IMR-90 (cell line): ENCODE results near the gene ABHD1. TPM values are rescaled to one million over a fixed set of nuclear protein-coding genes. Genes with fewer than 3 reads are reported as not detected.

Source experiments
- ATAC-seq: fragments of 200-7000 bp; cut with Tn5 transposase; 2 replicates; pipeline ENCODE4 v1.9.1; 2020; ENCODE audit warnings: low read depth, mild to moderate bottlenecking, moderate library complexity
- BruUV-seq: library from RNA; stranded (reverse); fragments of 400-500 nt; replicated peaks from 2 replicates; lab custom pipeline; 2021; lab: Mats Ljungman, UMichigan
- CTCF ChIA-PET: fragments of 300-600 bp; formaldehyde crosslinking; extraction: SDS; loops from one replicate; lab custom pipeline; 2021; ENCODE audit warnings: antibody characterized with exemption; lab: Yijun Ruan, JAX
- POLR2A ChIA-PET: fragments of 300-600 bp; sonication (Branson Sonifier 250); formaldehyde crosslinking; loops from one replicate; lab custom pipeline; 2022; ENCODE audit warnings: antibody characterized with exemption; ENCODE audit not compliant: unreplicated experiment; lab: Charles Lee
- DNase-seq: peaks from one replicate; pipeline ENCODE4 v3.0.0; 2013
- H2AFZ ChIP-seq: replicated peaks from 2 replicates; pipeline ENCODE3; 2013; ENCODE audit warnings: low read length, mild to moderate bottlenecking; ENCODE audit not compliant: poor library complexity
- H2AK5ac ChIP-seq: 2 replicates; pipeline ENCODE4 v1.6.1; 2013; ENCODE audit warnings: low read depth, low read length, inconsistent platforms
- H2AK9ac ChIP-seq: replicated peaks from 2 replicates; pipeline ENCODE3; 2013; ENCODE audit warnings: mild to moderate bottlenecking, low read depth, low read length, moderate library complexity; ENCODE audit not compliant: poor library complexity
- H2BK120ac ChIP-seq: 2 replicates; pipeline ENCODE4 v1.6.1; 2013; ENCODE audit warnings: low read depth, low read length, inconsistent platforms
- H2BK15ac ChIP-seq: 3 replicates; pipeline ENCODE4 v1.6.1; 2013; ENCODE audit warnings: low read depth, low read length, inconsistent platforms
- H2BK20ac ChIP-seq: 2 replicates; pipeline ENCODE4 v1.6.1; 2013; ENCODE audit warnings: low read depth, mild to moderate bottlenecking, inconsistent platforms, low read length, moderate library complexity
- H2BK5ac ChIP-seq: 2 replicates; pipeline ENCODE4 v1.6.1; 2013; ENCODE audit warnings: mild to moderate bottlenecking, low read depth, low read length, inconsistent platforms; ENCODE audit not compliant: poor library complexity, severe bottlenecking
- H3K14ac ChIP-seq: replicated peaks from 2 replicates; pipeline ENCODE4 v1.6.1; 2013; ENCODE audit warnings: low read depth, low read length, inconsistent platforms
- H3K18ac ChIP-seq: 2 replicates; pipeline ENCODE4 v1.6.1; 2013; ENCODE audit warnings: low read depth, low read length, control low read depth
- H3K23ac ChIP-seq: 2 replicates; pipeline ENCODE4 v1.6.1; 2013; ENCODE audit warnings: low read depth, low read length, inconsistent platforms
- H3K27ac ChIP-seq: 2 replicates; pipeline ENCODE4 v1.5.1; 2013; ENCODE audit warnings: mild to moderate bottlenecking, control low read depth, low read length; ENCODE audit not compliant: insufficient read depth
- H3K27me3 ChIP-seq: 2 replicates; pipeline ENCODE4 v1.6.1; 2013; ENCODE audit warnings: low read length; ENCODE audit not compliant: control insufficient read depth, insufficient read depth
- H3K36me3 ChIP-seq: 2 replicates; pipeline ENCODE4 v1.6.1; 2013; ENCODE audit warnings: low read length, mixed read lengths; ENCODE audit not compliant: control insufficient read depth, insufficient read depth
- H3K4ac ChIP-seq: 2 replicates; pipeline ENCODE4 v1.6.1; 2013; ENCODE audit warnings: low read depth, low read length, inconsistent platforms
- H3K4me1 ChIP-seq: 2 replicates; pipeline ENCODE4 v1.6.1; 2013; ENCODE audit warnings: low read length, mixed read lengths; ENCODE audit not compliant: control insufficient read depth, insufficient read depth
- H3K4me2 ChIP-seq: 2 replicates; pipeline ENCODE4 v1.6.1; 2013; ENCODE audit warnings: low read depth, mild to moderate bottlenecking, control low read depth, low read length, moderate library complexity
- H3K4me3 ChIP-seq: 2 replicates; pipeline ENCODE4 v1.5.1; 2013; ENCODE audit warnings: low read depth, mild to moderate bottlenecking, control low read depth, low read length, moderate library complexity; ENCODE audit not compliant: insufficient read depth
- H3K56ac ChIP-seq: 2 replicates; pipeline ENCODE4 v1.6.1; 2013; ENCODE audit warnings: low read length, inconsistent platforms; ENCODE audit not compliant: insufficient read depth; ENCODE audit errors: extremely low read depth
- H3K79me1 ChIP-seq, 2 experiments: 2 replicates each; pipeline ENCODE4 v1.6.1; 2013; ENCODE audit warnings: low read length in 2 of 2, inconsistent platforms in 1 of 2, low read depth in 1 of 2
- H3K9ac ChIP-seq: 2 replicates; pipeline ENCODE4 v1.6.1; 2013; ENCODE audit warnings: low read depth, low read length, control low read depth
- H3K9me1 ChIP-seq: 2 replicates; pipeline ENCODE4 v1.6.1; 2013; ENCODE audit warnings: low read length, inconsistent platforms; ENCODE audit not compliant: insufficient read depth
- H3K9me3 ChIP-seq: 2 replicates; pipeline ENCODE4 v1.6.1; 2013; ENCODE audit warnings: low read length; ENCODE audit not compliant: control insufficient read depth, insufficient read depth
- H4K20me1 ChIP-seq: 2 replicates; pipeline ENCODE4 v1.6.1; 2013; ENCODE audit warnings: low read length, inconsistent platforms; ENCODE audit not compliant: insufficient read depth
- H4K5ac ChIP-seq: 2 replicates; pipeline ENCODE4 v1.6.1; 2013; ENCODE audit warnings: mild to moderate bottlenecking, low read depth, low read length, control low read depth
- H4K8ac ChIP-seq, 2 experiments: 2 replicates each; pipeline ENCODE4 v1.6.1; 2013; ENCODE audit warnings: low read depth in 2 of 2, low read length in 2 of 2, control low read depth in 1 of 2, inconsistent platforms in 1 of 2
- H4K91ac ChIP-seq: 2 replicates; pipeline ENCODE4 v1.6.1; 2013; ENCODE audit warnings: low read depth, low read length, inconsistent platforms; ENCODE audit not compliant: insufficient read depth
- CEBPB ChIP-seq: IDR thresholded peaks from 2 replicates; pipeline ENCODE4 v1.6.1; 2012; ENCODE audit warnings: low read depth, low read length, improper control_type of control experiment
- CHD1 ChIP-seq: IDR thresholded peaks from 2 replicates; pipeline ENCODE4 v1.6.1; 2012; ENCODE audit warnings: low read depth, low read length, improper control_type of control experiment
- CTCF ChIP-seq: conservative IDR thresholded peaks from 2 replicates; pipeline ENCODE4 v1.5.1; 2012; ENCODE audit warnings: mild to moderate bottlenecking, low read depth, low read length, improper control_type of control experiment
- MAFK ChIP-seq: IDR thresholded peaks from 2 replicates; pipeline ENCODE4 v1.6.1; 2012; ENCODE audit warnings: low read depth, low read length, improper control_type of control experiment
- MAZ ChIP-seq: IDR thresholded peaks from 2 replicates; pipeline ENCODE4 v1.6.1; 2012; ENCODE audit warnings: low read depth, mild to moderate bottlenecking, low read length, improper control_type of control experiment, moderate library complexity, borderline replicate concordance
- MXI1 ChIP-seq: IDR thresholded peaks from 2 replicates; pipeline ENCODE4 v1.6.1; 2012; ENCODE audit warnings: low read depth, mild to moderate bottlenecking, low read length, moderate library complexity, borderline replicate concordance
- NFE2L2 ChIP-seq: fragments of 150-350 bp; IDR thresholded peaks from 2 replicates; pipeline ENCODE4 v1.6.1; 2016; ENCODE audit warnings: low read depth, mild to moderate bottlenecking, low read length
- POLR2A ChIP-seq: IDR thresholded peaks from 2 replicates; pipeline ENCODE4 v1.6.1; 2012; ENCODE audit warnings: mild to moderate bottlenecking, low read depth, low read length
- RAD21 ChIP-seq: IDR thresholded peaks from 2 replicates; pipeline ENCODE4 v1.6.1; 2012; ENCODE audit warnings: low read length, improper control_type of control experiment
- RCOR1 ChIP-seq: IDR thresholded peaks from 2 replicates; pipeline ENCODE4 v1.6.1; 2012; ENCODE audit warnings: mild to moderate bottlenecking, low read length, improper control_type of control experiment; ENCODE audit not compliant: insufficient replicate concordance
- RFX5 ChIP-seq: IDR thresholded peaks from 2 replicates; pipeline ENCODE4 v1.8.0; 2012; ENCODE audit warnings: low read depth, mild to moderate bottlenecking, low read length, moderate library complexity
- SMC3 ChIP-seq: fragments of 150-350 bp; IDR thresholded peaks from 2 replicates; pipeline ENCODE4 v1.6.1; 2016; ENCODE audit warnings: low read depth, mild to moderate bottlenecking, antibody characterized with exemption, low read length, moderate library complexity
- USF2 ChIP-seq: fragments of 150-350 bp; IDR thresholded peaks from 2 replicates; pipeline ENCODE4 v1.6.1; 2017; ENCODE audit warnings: mild to moderate bottlenecking, antibody characterized with exemption, low read length, low read depth
- WGBS, 2 experiments: methylation state at CpG; one replicate each; pipeline versions ENCODE4 v1.1.5 to v1.1.7; 2013; ENCODE audit warnings: missing lambda C conversion rate in 2 of 2; ENCODE audit not compliant: insufficient read length in 1 of 2; ENCODE audit errors: extremely low coverage in 2 of 2; 5-methylcytosine and 5-hydroxymethylcytosine counted together
- dilution Hi-C: fragments of 300-500 bp; cut with HindIII; formaldehyde crosslinking; loops from one replicate; pipeline ENCODE4 v1.14.3; 2018; ENCODE audit warnings: low sequenced_read_pairs; ENCODE audit not compliant: unreplicated experiment
- in situ Hi-C: fragments of 300-500 bp; cut with MboI; formaldehyde crosslinking; loops from 3 replicates; pipeline ENCODE4 v1.14.3; 2019; ENCODE audit warnings: low sequenced_read_pairs, inconsistent platforms, mixed read lengths
- intact Hi-C: fragments of 100-400 bp; cut with micrococcal nuclease; formaldehyde crosslinking; loops from 2 replicates; pipeline ENCODE4 v1.10.0; 2022
- polyA plus RNA-seq, 3 experiments: library from polyadenylated mRNA; depleted of rRNA; stranded (reverse); fragments of >200 nt; gene quantifications; 2 replicates each; pipeline ENCODE4 v1.2.3, GENCODE V29; 2012; ENCODE audit warnings: low replicate concordance in 1 of 3
- total RNA-seq: library from RNA; depleted of rRNA; stranded (reverse); fragments of >200 nt; gene quantifications from 2 replicates; pipeline ENCODE4 v1.2.3, GENCODE V29; 2012

The ABHD1 gene
- total and polyA plus RNA-seq, 2 of the 4 experiments (the other 2 are of a cell fraction) = 0.24 TPM; not detected in 1

- peaks cover 7% of the 10 kb centered on the region; the same call in 1 of the 2 replicates for H3K9me1 ChIP-seq
- H3K9ac ChIP-seq = peak overlapping the region; percentile 97
- H2AK5ac ChIP-seq = peak overlapping the region; percentile 89
- intact Hi-C loops = no loop called here
- POLR2A ChIA-PET = no interaction called here
- peak overlapping the region; percentile 89 for H3K4ac ChIP-seq
- peak overlapping the region; percentile 91 for H2BK5ac ChIP-seq
- peak overlapping the region; percentile 93 for H3K18ac ChIP-seq
- TF ChIP-seq NFE2L2 = no peak
- no peak for TF ChIP-seq USF2
- TF ChIP-seq SMC3 = no peak
- TF ChIP-seq MAFK = no peak
- no peak for TF ChIP-seq CEBPB
- no peak for TF ChIP-seq RCOR1
- TF ChIP-seq RFX5 = no peak
- TF ChIP-seq MXI1 = no peak
- no peak for TF ChIP-seq MAZ
- TF ChIP-seq RAD21 = no peak
- TF ChIP-seq CHD1 = no peak
- no peak for TF ChIP-seq CTCF
- TF ChIP-seq POLR2A = no peak
- peaks cover 20% of the 10 kb centered on the region for H3K4me1 ChIP-seq
- peak overlapping the region; percentile 98 for H3K4me2 ChIP-seq
- peak overlapping the region; percentile 57; the same call in 1 of the 3 replicates for H2BK15ac ChIP-seq
- 90% methylated on average over 2 of the region's 7 CpGs; no CpG with 5 or more reads in 1 of the 2 experiments for WGBS, 2 experiments
- H3K9me3 ChIP-seq = no peaks in the 10 kb centered on the region
- H2AFZ ChIP-seq = peak overlapping the region; percentile 83
- no peaks in the 10 kb centered on the region for H3K27me3 ChIP-seq
- peak overlapping the region; percentile 94 for H2AK9ac ChIP-seq
- peak overlapping the region; percentile 80 for H4K91ac ChIP-seq
- H3K4me3 ChIP-seq = peak overlapping the region; percentile 82
- peak overlapping the region; percentile 98 for H3K27ac ChIP-seq
- no peak for DNase-seq
- CTCF ChIA-PET = interaction anchor here (1.3 kb wide), 1 partner anchor 12 kb away, joined by 4 read pairs; no protein-coding TSS in a partner anchor
- peak overlapping the region; percentile 36 for H2BK120ac ChIP-seq
- in situ Hi-C loops = no loop called here
- H2BK20ac ChIP-seq = no peak overlapping the region; the same call in 1 of the 2 replicates
- peak overlapping the region; percentile 82 for H3K14ac ChIP-seq
- peak overlapping the region; percentile 78; the same call in 1 of the 2 replicates for H3K56ac ChIP-seq
- peaks cover 27% of the 10 kb centered on the region; the same call in 1 of the 2 replicates for H3K36me3 ChIP-seq
- no peak for ATAC-seq
- H4K5ac ChIP-seq = peak overlapping the region; percentile 61
- H3K79me1 ChIP-seq = peaks cover 3 to 57% of the 10 kb centered on the region in 2 experiments; a peak in 3 of 4 replicates
- H4K8ac ChIP-seq = peak overlapping the region in 1 of 2 experiments; percentile 92; a peak in 2 of 4 replicates
- dilution Hi-C loops = no loop called here
- BruUV-seq = no TSS peak
- peaks cover 14% of the 10 kb centered on the region for H4K20me1 ChIP-seq
- peak overlapping the region; percentile 86 for H3K23ac ChIP-seq
These were observed 43.5 kb upstream of the ABHD1 start for GRCh38 chr2:27080140-27080469.
